B cell (primary cell): ENCODE data around the gene TRIM29.

ENCODE experiments used
- EZH2 ChIP-seq: IDR thresholded peaks from 2 replicates; pipeline ENCODE4 v1.6.1; 2012; ENCODE audit warnings: borderline replicate concordance, low read depth, mild to moderate bottlenecking, moderate library complexity, low read length; ENCODE audit not compliant: insufficient read depth, poor library complexity, severe bottlenecking
- TF ChIP-seq, protein P1 (sequence below): fragments of 200-600 bp; IDR thresholded peaks from one replicate; pipeline ENCODE4 v1.8.0; 2022; ENCODE audit warnings: antibody characterized with exemption, mild to moderate bottlenecking

DNA sequence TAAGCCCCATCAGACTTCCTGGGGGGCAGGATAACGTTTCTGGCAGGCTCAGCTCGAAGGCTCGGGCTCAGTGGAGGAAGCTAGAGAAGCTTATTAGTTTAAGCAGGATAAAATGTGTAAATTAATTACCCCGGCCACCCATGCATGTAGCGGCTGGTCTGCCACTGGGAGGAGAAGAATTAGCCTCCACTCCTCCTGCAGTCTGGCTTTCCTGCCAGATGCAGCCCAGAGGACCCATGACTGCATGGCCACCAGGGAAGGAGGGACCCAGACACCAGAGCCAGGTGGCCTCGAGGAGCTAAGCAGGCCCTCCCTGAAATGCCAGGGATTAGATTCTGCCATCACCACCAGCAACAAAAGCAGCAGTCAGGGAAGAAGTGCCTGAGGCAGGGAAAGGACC is 32.3 kb downstream of the TRIM29 start:
- TF ChIP-seq, protein P1, sequence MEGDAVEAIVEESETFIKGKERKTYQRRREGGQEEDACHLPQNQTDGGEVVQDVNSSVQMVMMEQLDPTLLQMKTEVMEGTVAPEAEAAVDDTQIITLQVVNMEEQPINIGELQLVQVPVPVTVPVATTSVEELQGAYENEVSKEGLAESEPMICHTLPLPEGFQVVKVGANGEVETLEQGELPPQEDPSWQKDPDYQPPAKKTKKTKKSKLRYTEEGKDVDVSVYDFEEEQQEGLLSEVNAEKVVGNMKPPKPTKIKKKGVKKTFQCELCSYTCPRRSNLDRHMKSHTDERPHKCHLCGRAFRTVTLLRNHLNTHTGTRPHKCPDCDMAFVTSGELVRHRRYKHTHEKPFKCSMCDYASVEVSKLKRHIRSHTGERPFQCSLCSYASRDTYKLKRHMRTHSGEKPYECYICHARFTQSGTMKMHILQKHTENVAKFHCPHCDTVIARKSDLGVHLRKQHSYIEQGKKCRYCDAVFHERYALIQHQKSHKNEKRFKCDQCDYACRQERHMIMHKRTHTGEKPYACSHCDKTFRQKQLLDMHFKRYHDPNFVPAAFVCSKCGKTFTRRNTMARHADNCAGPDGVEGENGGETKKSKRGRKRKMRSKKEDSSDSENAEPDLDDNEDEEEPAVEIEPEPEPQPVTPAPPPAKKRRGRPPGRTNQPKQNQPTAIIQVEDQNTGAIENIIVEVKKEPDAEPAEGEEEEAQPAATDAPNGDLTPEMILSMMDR: no peak
- TF ChIP-seq EZH2: no peak
